Transverse colon (tissue), 4 donors: Measurements from ENCODE around the gene KPTN. TPM values are rescaled to one million over a fixed set of nuclear protein-coding genes. Genes with fewer than 3 reads are reported as not detected.

ENCODE experiments used
- DNase-seq: peaks from one replicate; pipeline ENCODE4 v3.0.0-alpha.2; 2019
- H3K27ac ChIP-seq, 4 donors: fragments of 200-600 bp; sonication (generic); 2 replicates each; pipeline ENCODE4 v1.5.1; 2016 to 2018; ENCODE audit warnings: inconsistent platforms in 4 of 4
- H3K27me3 ChIP-seq: fragments of 200-600 bp; sonication (generic); 2 replicates; pipeline ENCODE4 v1.5.1; 2017; ENCODE audit warnings: inconsistent platforms
- H3K36me3 ChIP-seq, 4 donors: fragments of 200-600 bp; sonication (generic); 2 replicates each; pipeline ENCODE4 v1.5.1; 2017 to 2019; ENCODE audit warnings: inconsistent platforms in 4 of 4
- H3K4me1 ChIP-seq, 4 donors: fragments of 200-600 bp; sonication (generic); 2 replicates each; pipeline ENCODE4 v1.5.1; 2017 to 2020; ENCODE audit warnings: inconsistent platforms in 4 of 4
- H3K4me3 ChIP-seq, 4 donors: fragments of 200-600 bp; sonication (generic); 1 replicate in 1 of 4; 2 replicates in 3 of 4; pipeline versions ENCODE4 v1.5.1 to v1.6.1; 2017 to 2019; ENCODE audit warnings: inconsistent platforms in 4 of 4
- H3K9me3 ChIP-seq, 2 donors: fragments of 200-600 bp; sonication (generic); 2 replicates each; pipeline ENCODE4 v1.5.1; 2017 to 2019; ENCODE audit warnings: inconsistent platforms in 2 of 2
- CTCF ChIP-seq, 5 experiments: fragments of 200-600 bp in 3 of 5; fragments of 450-650 bp in 2 of 5; sonication (generic) in 3 of 5; IDR thresholded peaks; 1 replicate in 2 of 5; 2 replicates in 3 of 5; pipeline ENCODE4 v1.5.1; 2016 to 2017; ENCODE audit warnings: antibody characterized with exemption in 5 of 5, inconsistent platforms in 3 of 5, mild to moderate bottlenecking in 2 of 5, moderate library complexity in 1 of 5
- EP300 ChIP-seq: sonication (generic); formaldehyde crosslinking; IDR thresholded peaks from one replicate; pipeline ENCODE4 v1.6.1; 2017; ENCODE audit warnings: antibody characterized with exemption, low read depth
- POLR2A ChIP-seq: fragments of 450-650 bp; IDR thresholded peaks from one replicate; pipeline ENCODE4 v1.6.1; 2016; ENCODE audit warnings: antibody characterized with exemption, mild to moderate bottlenecking, moderate library complexity
- POLR2AphosphoS5 ChIP-seq, 3 donors: sonication (generic); formaldehyde crosslinking; IDR thresholded peaks; one replicate each; pipeline ENCODE4 v1.6.1; 2016; ENCODE audit warnings: antibody characterized with exemption in 3 of 3
- WGBS, 2 donors: methylation state at CpG; one replicate each; pipeline ENCODE4 v1.1.5; 2018; ENCODE audit warnings: low coverage in 1 of 2; 5-methylcytosine and 5-hydroxymethylcytosine counted together
- in situ Hi-C, 4 donors: fragments of 200-750 bp; cut with MboI; loops; one replicate each; pipeline versions ENCODE4 v1.15.0 to v1.15.1; 2017; ENCODE audit warnings: low sequenced_read_pairs in 3 of 4, low pct_ligation_motif_present in 1 of 4, low pct_unique_long_range_greater_than_20kb in 1 of 4
- intact Hi-C: fragments of 100-400 bp; cut with DNase I; formaldehyde crosslinking; loops from one replicate; pipeline ENCODE4 v1.15.1; 2023; ENCODE audit warnings: low total_unique reads
- total RNA-seq, 4 donors: library from RNA; depleted of rRNA; stranded (reverse); fragments of >200 nt; gene quantifications; one replicate each; pipeline ENCODE4 v1.1.0, GENCODE V29; 2016

The KPTN gene
- total RNA-seq, 4 donors from 2014 or later = 2.2 to 5.7 (median 3.3) TPM; not detected in 1

- DNase-seq = no peak
- in situ Hi-C loops = no loop called here
Measured at GRCh38 chr19:47493378-47494210, 9.6 kb upstream of the KPTN start.

GRCh38 chr19:47492571-47493377 lies 8.8 kb upstream of the KPTN start:
- Histone ChIP-seq H3K4me3 (no peak overlapping the region), H3K9me3 (no peaks in the 10 kb centered on the region), H3K27ac (no peak overlapping the region), H3K27me3 (no peaks in the 10 kb centered on the region), H3K36me3 (peaks cover 0 to 5% (median 0%) of the 10 kb centered on the region in 4 donors), H3K4me1 (no peaks in the 10 kb centered on the region)
- in situ Hi-C loops = no loop called here
- WGBS, 2 donors = 78% methylated on average over 21 of the region's 23 CpGs; no CpG with 5 or more reads in 1 of the 2 donors
- intact Hi-C loops = no loop called here
- DNase-seq = no peak
- TF ChIP-seq CTCF (IDR thresholded peaks at IDR 0.05) (no peak), EP300 (no peak), POLR2AphosphoS5 (IDR thresholded peaks at IDR 0.05) (no peak), POLR2A (no peak)

More at GRCh38 chr19:47493378-47494210, 9.6 kb upstream of the KPTN start:
- Histone ChIP-seq H3K4me3 (no peak overlapping the region), H3K27ac (no peak overlapping the region), H3K27me3 (no peaks in the 10 kb centered on the region), H3K4me1 (no peaks in the 10 kb centered on the region), H3K36me3 (peaks cover 0 to 5% (median 0%) of the 10 kb centered on the region in 4 donors), H3K9me3 (no peaks in the 10 kb centered on the region)
- intact Hi-C loops = no loop called here
- 84% methylated on average over 18 of the region's 18 CpGs; no CpG with 5 or more reads in 1 of the 2 donors for WGBS, 2 donors
- TF ChIP-seq POLR2A = no peak
- TF ChIP-seq EP300 = no peak
- TF ChIP-seq CTCF (IDR thresholded peaks at IDR 0.05) = no peak
- TF ChIP-seq POLR2AphosphoS5 (IDR thresholded peaks at IDR 0.05) = no peak

- TF ChIP-seq POLR2AphosphoS5 (IDR thresholded peaks at IDR 0.05) (no peak), CTCF (IDR thresholded peaks at IDR 0.05) (no peak), POLR2A (no peak), EP300 (no peak)
- no peak for DNase-seq
- Histone ChIP-seq H3K27ac (no peak overlapping the region), H3K4me3 (no peak overlapping the region), H3K9me3 (no peaks in the 10 kb centered on the region), H3K27me3 (no peaks in the 10 kb centered on the region), H3K4me1 (no peaks in the 10 kb centered on the region), H3K36me3 (peaks cover 0 to 5% (median 0%) of the 10 kb centered on the region in 4 donors)
- 93% methylated on average over 13 of the region's 14 CpGs; no CpG with 5 or more reads in 1 of the 2 donors for WGBS, 2 donors
- in situ Hi-C loops = no loop called here
- intact Hi-C loops = no loop called here
Measured at GRCh38 chr19:47492137-47492533, 8.1 kb upstream of the KPTN start.
